NOMO-1 treated with dmso at 0.1 percent for 144 hours (cell line): Measurements from ENCODE around the gene ATP9B.
"Not testable (repeated sequence)": the region's sequence is repeated elsewhere in the genome, so short reads cannot be mapped to it uniquely, and the experiment has no call there.

Experiments used
- DNase-seq: peaks from one replicate; lab custom pipeline; 2025; ENCODE audit not compliant: unreplicated experiment; lab: John Stamatoyannopoulos, UW

ATP9B gene

GRCh38 chr18:79323471-79323870 is 254.3 kb downstream of the ATP9B start:
- no peak for DNase-seq

GRCh38 chr18:79326413-79327198 is 257.4 kb downstream of the ATP9B start:
- no peak for DNase-seq

GRCh38 chr18:79327199-79327721 is 258.1 kb downstream of the ATP9B start:
- DNase-seq, result no peak

GRCh38 chr18:79327915-79328314 is 258.7 kb downstream of the ATP9B start:
- not testable (repeated sequence) for DNase-seq

- no peak for DNase-seq
These were observed 259.7 kb downstream of the ATP9B start for GRCh38 chr18:79328887-79329286.

- DNase-seq, result no peak
These were observed 260.6 kb downstream of the ATP9B start for GRCh38 chr18:79329786-79330185.

GRCh38 chr18:79332646-79333045 is 263.5 kb downstream of the ATP9B start:
- no peak for DNase-seq

- no peak for DNase-seq
These were observed 263.9 kb downstream of the ATP9B start for GRCh38 chr18:79333046-79333445.

- DNase-seq, result no peak
These were observed 265.5 kb downstream of the ATP9B start for GRCh38 chr18:79334496-79335233.

GRCh38 chr18:79335833-79336360 is 266.7 kb downstream of the ATP9B start:
- no peak for DNase-seq

GRCh38 chr18:79336556-79337142 is 267.5 kb downstream of the ATP9B start:
- DNase-seq, result no peak

GRCh38 chr18:79337184-79337583 is 268.0 kb downstream of the ATP9B start:
- DNase-seq, result no peak

- DNase-seq, result no peak
These were observed 268.4 kb downstream of the ATP9B start for GRCh38 chr18:79337620-79338019.

GRCh38 chr18:79339094-79339908 is 270.1 kb downstream of the ATP9B start:
- no peak for DNase-seq

- no peak for DNase-seq
These were observed 274.5 kb downstream of the ATP9B start for GRCh38 chr18:79343567-79344207.

- no peak for DNase-seq
These were observed 275.0 kb downstream of the ATP9B start for GRCh38 chr18:79344208-79344581.

- DNase-seq, result no peak
These were observed 276.2 kb downstream of the ATP9B start for GRCh38 chr18:79345366-79345765.

GRCh38 chr18:79345981-79346380 is 276.8 kb downstream of the ATP9B start:
- no peak for DNase-seq

GRCh38 chr18:79348066-79348465 is 278.9 kb downstream of the ATP9B start:
- no peak for DNase-seq

GRCh38 chr18:79352432-79352831 is 283.2 kb downstream of the ATP9B start:
- no peak for DNase-seq
